PFSK-1 (cell line): ENCODE measurements around the gene ANO3.

ENCODE experiments used
- FOXP2 ChIP-seq: optimal IDR thresholded peaks from 2 replicates; pipeline ENCODE3; 2011; ENCODE audit warnings: borderline replicate concordance, control low read depth, inconsistent platforms; ENCODE audit not compliant: insufficient read depth; ENCODE audit errors: extremely low read length, extremely low read depth
- POLR2AphosphoS5 ChIP-seq: IDR thresholded peaks from 2 replicates; pipeline ENCODE4 v1.6.1; 2012; ENCODE audit warnings: low read depth, mild to moderate bottlenecking, control low read depth, low read length, moderate library complexity
- SIN3A ChIP-seq: IDR thresholded peaks from 2 replicates; pipeline ENCODE4 v1.6.1; 2012; ENCODE audit warnings: mild to moderate bottlenecking, low read length, moderate library complexity, borderline replicate concordance; ENCODE audit not compliant: insufficient read depth
- TAF1 ChIP-seq: IDR thresholded peaks from 2 replicates; pipeline ENCODE4 v1.6.1; 2012; ENCODE audit warnings: low read length, control low read depth, borderline replicate concordance; ENCODE audit not compliant: insufficient read depth
- TF ChIP-seq, protein P1 (sequence below), 2 experiments: IDR thresholded peaks; 2 replicates each; pipeline versions ENCODE4 v1.6.1 to v1.8.0; 2011 to 2012; ENCODE audit warnings: low read depth in 2 of 2, low read length in 2 of 2, control low read depth in 1 of 2, inconsistent platforms in 1 of 2, mild to moderate bottlenecking in 1 of 2, moderate library complexity in 1 of 2; ENCODE audit not compliant: insufficient read depth in 1 of 2

Gene ANO3

DNA sequence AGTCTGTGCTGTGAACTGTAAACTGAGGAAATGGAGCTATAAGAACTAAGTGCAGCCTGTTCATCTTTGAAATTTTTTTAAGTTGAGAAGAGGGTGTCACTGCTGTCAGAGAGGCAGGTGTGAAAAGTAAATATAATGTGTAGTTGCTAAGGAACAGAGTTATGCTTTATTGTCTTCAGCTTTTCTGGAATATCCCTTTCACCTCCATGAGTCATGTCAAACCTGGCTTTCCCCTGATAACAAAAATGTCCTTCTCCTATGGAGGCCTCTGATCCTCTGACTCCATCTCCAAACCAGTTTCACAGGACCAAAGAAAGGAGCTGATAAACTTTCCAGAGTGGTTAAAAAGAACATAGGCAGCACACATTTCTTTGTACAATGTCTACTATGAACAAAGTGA is 252.9 kb downstream of the ANO3 start:
- TF ChIP-seq, protein P1, sequence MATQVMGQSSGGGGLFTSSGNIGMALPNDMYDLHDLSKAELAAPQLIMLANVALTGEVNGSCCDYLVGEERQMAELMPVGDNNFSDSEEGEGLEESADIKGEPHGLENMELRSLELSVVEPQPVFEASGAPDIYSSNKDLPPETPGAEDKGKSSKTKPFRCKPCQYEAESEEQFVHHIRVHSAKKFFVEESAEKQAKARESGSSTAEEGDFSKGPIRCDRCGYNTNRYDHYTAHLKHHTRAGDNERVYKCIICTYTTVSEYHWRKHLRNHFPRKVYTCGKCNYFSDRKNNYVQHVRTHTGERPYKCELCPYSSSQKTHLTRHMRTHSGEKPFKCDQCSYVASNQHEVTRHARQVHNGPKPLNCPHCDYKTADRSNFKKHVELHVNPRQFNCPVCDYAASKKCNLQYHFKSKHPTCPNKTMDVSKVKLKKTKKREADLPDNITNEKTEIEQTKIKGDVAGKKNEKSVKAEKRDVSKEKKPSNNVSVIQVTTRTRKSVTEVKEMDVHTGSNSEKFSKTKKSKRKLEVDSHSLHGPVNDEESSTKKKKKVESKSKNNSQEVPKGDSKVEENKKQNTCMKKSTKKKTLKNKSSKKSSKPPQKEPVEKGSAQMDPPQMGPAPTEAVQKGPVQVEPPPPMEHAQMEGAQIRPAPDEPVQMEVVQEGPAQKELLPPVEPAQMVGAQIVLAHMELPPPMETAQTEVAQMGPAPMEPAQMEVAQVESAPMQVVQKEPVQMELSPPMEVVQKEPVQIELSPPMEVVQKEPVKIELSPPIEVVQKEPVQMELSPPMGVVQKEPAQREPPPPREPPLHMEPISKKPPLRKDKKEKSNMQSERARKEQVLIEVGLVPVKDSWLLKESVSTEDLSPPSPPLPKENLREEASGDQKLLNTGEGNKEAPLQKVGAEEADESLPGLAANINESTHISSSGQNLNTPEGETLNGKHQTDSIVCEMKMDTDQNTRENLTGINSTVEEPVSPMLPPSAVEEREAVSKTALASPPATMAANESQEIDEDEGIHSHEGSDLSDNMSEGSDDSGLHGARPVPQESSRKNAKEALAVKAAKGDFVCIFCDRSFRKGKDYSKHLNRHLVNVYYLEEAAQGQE (IDR thresholded peaks at IDR 0.05; ENCODE audit: insufficient read depth in 1 of 2, low read depth in 2 of 2, low read length in 2 of 2), result no peak
- TF ChIP-seq SIN3A (no peak), POLR2AphosphoS5 (no peak), TAF1 (no peak), FOXP2 (no peak)

DNA sequence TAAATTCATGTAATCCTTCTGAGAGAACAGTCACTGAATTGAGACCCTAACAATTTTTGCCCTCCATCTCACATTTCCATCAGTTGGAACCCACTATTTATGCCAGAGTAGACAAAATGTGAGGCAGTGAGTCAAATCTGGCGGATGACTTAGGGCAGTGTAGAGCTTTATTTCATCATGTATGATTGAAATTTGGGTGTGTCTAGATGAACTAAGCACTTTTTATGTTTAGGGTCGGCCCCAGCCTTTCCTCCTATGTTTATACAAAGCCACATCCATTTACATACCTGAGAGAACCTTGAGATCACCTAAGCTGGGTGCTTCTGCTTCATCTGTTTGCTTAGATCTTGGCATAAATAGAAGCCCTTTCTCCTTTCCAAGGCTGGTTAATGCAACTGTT is 255.1 kb downstream of the ANO3 start:
- TF ChIP-seq POLR2AphosphoS5 (no peak), FOXP2 (no peak)
- TF ChIP-seq, protein P1 (IDR thresholded peaks at IDR 0.05; ENCODE audit: insufficient read depth in 1 of 2, low read depth in 2 of 2, low read length in 2 of 2), result no peak

DNA sequence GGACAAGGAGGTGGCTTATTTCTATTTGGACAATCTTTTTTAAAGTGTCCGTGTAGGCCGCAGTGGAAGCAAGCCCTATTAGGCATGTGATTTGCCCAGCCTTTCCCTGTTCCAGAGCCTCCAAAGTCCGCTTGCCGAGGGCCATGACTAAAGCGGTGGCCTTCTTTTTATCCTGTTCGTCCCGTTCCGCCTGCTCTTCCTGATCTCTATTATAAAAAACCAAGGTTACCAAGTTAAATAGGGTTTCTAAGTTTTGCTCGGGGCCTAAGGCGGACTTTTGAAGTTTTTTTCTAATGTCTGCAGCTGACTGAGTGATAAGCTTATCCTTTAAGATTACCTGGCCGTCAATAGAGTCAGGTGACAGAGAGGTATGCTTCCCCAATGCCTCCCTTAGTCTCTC is 261.8 kb downstream of the ANO3 start:
- TF ChIP-seq POLR2AphosphoS5, result no peak
- no peak for TF ChIP-seq FOXP2
- TF ChIP-seq, protein P1 (IDR thresholded peaks at IDR 0.05; ENCODE audit: insufficient read depth in 1 of 2, low read depth in 2 of 2, low read length in 2 of 2), result no peak
- no peak for TF ChIP-seq SIN3A
- no peak for TF ChIP-seq TAF1

DNA sequence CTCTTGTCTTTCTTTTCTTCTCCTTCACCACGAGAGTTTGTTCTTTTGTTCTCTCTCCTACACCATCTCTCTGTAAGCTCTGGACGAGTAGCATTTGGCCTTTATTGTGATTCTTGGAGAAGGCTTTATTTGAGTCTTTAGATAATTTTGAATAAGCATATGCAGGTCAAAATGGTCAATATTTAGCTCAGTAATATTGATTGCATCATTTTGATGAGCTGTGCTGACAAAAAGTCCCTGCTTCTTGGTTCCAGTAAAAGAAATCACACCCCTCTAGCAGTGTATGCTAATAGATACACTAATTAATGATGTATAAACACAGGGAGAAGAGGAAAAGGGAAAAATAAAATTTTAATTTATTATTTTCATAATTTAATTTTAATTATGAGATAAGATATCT is 266.0 kb downstream of the ANO3 start:
- TF ChIP-seq FOXP2 (no peak), POLR2AphosphoS5 (no peak), TAF1 (no peak), SIN3A (no peak)
- TF ChIP-seq, protein P1 (IDR thresholded peaks at IDR 0.05; ENCODE audit: insufficient read depth in 1 of 2, low read depth in 2 of 2, low read length in 2 of 2), result no peak

DNA sequence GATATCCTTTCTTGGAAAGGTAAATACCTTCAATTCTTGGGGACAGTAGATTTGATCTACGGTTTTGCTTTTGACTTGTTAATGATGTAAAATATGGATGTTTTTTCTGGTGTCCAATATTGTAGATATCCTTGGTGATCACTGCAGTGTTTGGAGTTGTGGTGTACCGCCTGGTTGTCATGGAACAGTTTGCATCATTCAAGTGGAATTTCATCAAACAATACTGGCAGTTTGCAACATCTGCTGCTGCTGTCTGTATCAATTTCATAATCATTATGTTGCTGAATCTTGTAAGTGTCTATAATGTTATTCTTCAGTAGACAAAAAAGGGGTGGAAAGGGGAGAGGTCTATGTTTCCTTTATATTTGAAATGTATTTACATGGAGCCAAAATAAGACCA is 267.5 kb downstream of the ANO3 start:
- no peak for TF ChIP-seq FOXP2
- TF ChIP-seq TAF1, result no peak
- TF ChIP-seq SIN3A, result no peak
- TF ChIP-seq POLR2AphosphoS5, result no peak
- TF ChIP-seq, protein P1 (IDR thresholded peaks at IDR 0.05; ENCODE audit: insufficient read depth in 1 of 2, low read depth in 2 of 2, low read length in 2 of 2), result no peak
